ENCODE data around the gene SLC50A1. TPM values are rescaled to one million over a fixed set of nuclear protein-coding genes. Genes with fewer than 3 reads are reported as not detected.

The SLC50A1 gene
- total RNA-seq, 1 donor from 2014 or later: 44.7 TPM

- Histone ChIP-seq H3K27me3 (no peaks in the 10 kb centered on the region), H3K4me1 (peaks cover 9% of the 10 kb centered on the region), H3K27ac (peak overlapping the region; percentile 20), H3K4me3 (no peak overlapping the region), H3K36me3 (no peaks in the 10 kb centered on the region), H3K9me3 (no peaks in the 10 kb centered on the region)
- DNase-seq (no peak), ATAC-seq (peak; percentile 30)
- TF ChIP-seq CTCF (IDR thresholded peaks at IDR 0.05): no peak
- intact Hi-C loops (cut with DNase I): no loop called here
Measured at GRCh38 chr1:155104605-155105534, 30.8 kb upstream of the SLC50A1 start.

GRCh38 chr1:155105604-155106011, 30.0 kb upstream of the SLC50A1 start:
- DNase-seq (peak; percentile 90), ATAC-seq (peak; percentile 94)
- intact Hi-C loops (cut with DNase I): no loop called here
- Histone ChIP-seq H3K4me1 (peaks cover 9% of the 10 kb centered on the region), H3K27me3 (no peaks in the 10 kb centered on the region), H3K9me3 (no peaks in the 10 kb centered on the region), H3K4me3 (no peak overlapping the region), H3K27ac (peak overlapping the region; percentile 20), H3K36me3 (no peaks in the 10 kb centered on the region)
- TF ChIP-seq CTCF (IDR thresholded peaks at IDR 0.05): no peak

GRCh38 chr1:155106862-155107261, 28.8 kb upstream of the SLC50A1 start:
- H3K27me3 ChIP-seq: no peaks in the 10 kb centered on the region
- DNase-seq: no peak
- H3K27ac ChIP-seq: no peak overlapping the region
- ATAC-seq: no peak
- intact Hi-C loops (cut with DNase I): no loop called here
- H3K9me3 ChIP-seq: no peaks in the 10 kb centered on the region
- no peak overlapping the region for H3K4me3 ChIP-seq
- no peak for TF ChIP-seq CTCF (IDR thresholded peaks at IDR 0.05)
- H3K4me1 ChIP-seq: peaks cover 9% of the 10 kb centered on the region
- no peaks in the 10 kb centered on the region for H3K36me3 ChIP-seq

GRCh38 chr1:155107309-155108264, 28.1 kb upstream of the SLC50A1 start:
- intact Hi-C loops (cut with DNase I): no loop called here

More at GRCh38 chr1:155107309-155108264, 28.1 kb upstream of the SLC50A1 start:
- Histone ChIP-seq H3K4me3 (no peak overlapping the region), H3K9me3 (no peaks in the 10 kb centered on the region), H3K4me1 (peaks cover 9% of the 10 kb centered on the region), H3K36me3 (no peaks in the 10 kb centered on the region), H3K27me3 (no peaks in the 10 kb centered on the region), H3K27ac (no peak overlapping the region)
- ATAC-seq (no peak), DNase-seq (no peak)
- TF ChIP-seq CTCF (IDR thresholded peaks at IDR 0.05): no peak
